GM12872 (cell line): ENCODE data around the gene MTSS2.

Source experiments
- CTCF ChIP-seq: IDR thresholded peaks from 3 replicates; pipeline ENCODE4 v1.5.1; 2011; ENCODE audit warnings: low read depth, mild to moderate bottlenecking, low read length, moderate library complexity; ENCODE audit not compliant: insufficient read depth

Gene MTSS2

GRCh38 chr16:70721202-70721963 lies 35.5 kb upstream of the MTSS2 start:
- no peak for TF ChIP-seq CTCF

- TF ChIP-seq CTCF: no peak
Observed at GRCh38 chr16:70720425-70721201, 34.8 kb upstream of the MTSS2 start.

GRCh38 chr16:70717065-70717464 lies 31.2 kb upstream of the MTSS2 start:
- TF ChIP-seq CTCF: no peak

GRCh38 chr16:70715860-70716357 lies 30.1 kb upstream of the MTSS2 start:
- TF ChIP-seq CTCF: no peak

- TF ChIP-seq CTCF: no peak
Observed at GRCh38 chr16:70715055-70715858, 29.4 kb upstream of the MTSS2 start.

GRCh38 chr16:70714581-70715054 lies 28.8 kb upstream of the MTSS2 start:
- no peak for TF ChIP-seq CTCF

- no peak for TF ChIP-seq CTCF
Observed at GRCh38 chr16:70713824-70714223, 28.0 kb upstream of the MTSS2 start.
